UCSD-AML1 (cell line): ENCODE measurements around the gene LRPAP1.
A peak's percentile ranks its signal among the peaks of the same experiment; 100 is the strongest.

ENCODE experiments used
- DNase-seq: peaks from one replicate; lab custom pipeline; 2025; ENCODE audit not compliant: unreplicated experiment; lab: John Stamatoyannopoulos, UW

The LRPAP1 gene

GRCh38 chr4:3486541-3487540 is 45.4 kb downstream of the LRPAP1 start:
- no peak for DNase-seq

DNA sequence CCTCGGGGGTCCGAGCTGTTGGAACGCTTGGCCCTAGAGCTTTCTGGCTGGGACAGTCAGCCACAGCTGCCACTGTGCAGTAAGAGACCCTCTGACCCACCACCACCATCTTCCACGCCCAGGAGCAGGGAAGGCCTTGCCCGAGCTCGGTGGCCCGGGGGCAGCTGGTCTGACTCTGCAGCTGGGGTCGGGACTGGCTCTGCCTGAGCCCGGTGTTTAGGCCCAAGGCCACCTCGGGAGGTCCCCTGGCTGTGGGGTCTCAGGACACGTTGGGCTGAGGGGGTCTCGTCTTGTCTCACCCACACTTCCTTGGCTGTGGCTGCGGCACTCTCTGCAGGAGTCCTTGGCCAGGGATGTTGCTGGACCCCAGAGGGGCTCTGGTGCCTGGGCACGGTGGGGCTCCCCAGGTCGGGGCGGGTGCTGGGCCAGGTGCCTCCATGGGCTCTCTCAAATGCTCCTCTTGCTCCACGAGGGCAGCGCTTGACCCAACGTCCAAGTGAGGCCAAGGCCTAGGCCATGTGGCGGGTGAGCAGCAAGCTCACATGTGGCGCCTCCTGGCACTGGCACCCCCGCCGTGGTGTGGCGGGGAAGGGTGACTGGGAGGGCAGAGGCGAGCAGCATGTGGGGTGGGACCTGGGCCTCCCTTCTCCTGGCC is 46.2 kb downstream of the LRPAP1 start:
- DNase-seq, result no peak

- no peak for DNase-seq
Observed at GRCh38 chr4:3485011-3485791, 47.0 kb downstream of the LRPAP1 start.

GRCh38 chr4:3484057-3484973 is 47.9 kb downstream of the LRPAP1 start:
- DNase-seq, result no peak

- no peak for DNase-seq
Observed at GRCh38 chr4:3483471-3483921, 48.7 kb downstream of the LRPAP1 start.

GRCh38 chr4:3482707-3483106 is 49.5 kb downstream of the LRPAP1 start:
- no peak for DNase-seq

GRCh38 chr4:3481783-3482393 is 50.3 kb downstream of the LRPAP1 start:
- no peak for DNase-seq

DNA sequence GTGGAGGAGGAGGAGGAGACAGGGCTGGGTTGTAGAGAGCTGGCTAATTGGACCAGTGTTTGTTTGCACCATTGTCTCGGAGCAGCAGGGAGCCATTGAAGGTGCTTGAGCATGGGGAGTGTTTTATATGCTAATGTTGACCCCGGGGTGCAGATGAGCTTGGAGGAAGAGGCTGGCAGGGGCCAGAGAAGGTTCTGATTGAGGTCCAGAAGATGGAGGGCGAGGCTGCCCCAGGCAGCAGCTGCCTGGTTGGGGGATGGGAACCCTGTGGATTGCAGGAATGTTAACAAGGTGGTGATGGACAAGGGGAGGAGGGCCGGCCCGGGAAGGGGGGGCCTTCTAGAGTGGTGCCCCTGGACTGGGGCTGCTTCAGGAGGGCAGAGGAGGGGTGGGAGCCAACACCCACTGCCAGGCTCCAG is 51.1 kb downstream of the LRPAP1 start:
- DNase-seq, result no peak

DNA sequence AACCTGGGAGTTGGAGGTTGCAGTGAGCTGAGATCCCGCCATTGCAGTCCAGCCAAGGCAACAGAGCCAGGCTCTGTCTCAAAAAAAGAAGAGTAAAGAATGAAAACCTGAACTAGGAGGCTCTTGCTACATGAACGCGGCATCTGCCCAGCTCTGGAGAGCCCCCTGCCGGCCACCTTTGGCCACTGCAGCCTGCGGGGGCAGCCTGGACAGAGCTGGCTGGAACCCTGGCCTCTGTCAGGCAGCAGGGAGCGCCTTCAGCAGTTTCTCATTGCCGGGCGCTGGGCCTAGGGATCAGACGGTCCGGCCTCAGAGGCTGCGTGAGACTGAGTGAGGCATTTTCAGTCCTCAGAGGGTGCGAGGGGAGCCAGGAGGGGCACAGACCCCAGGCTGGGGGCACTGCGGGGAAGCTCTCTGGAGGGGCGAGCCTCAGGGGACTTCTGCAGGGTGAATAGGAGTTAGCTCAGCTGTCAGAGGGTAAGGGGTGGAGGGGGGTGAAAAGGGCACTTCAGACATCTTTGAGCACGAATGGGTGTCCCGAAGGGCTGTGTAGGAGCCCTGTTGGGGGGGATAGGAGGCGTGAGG is 51.6 kb downstream of the LRPAP1 start:
- peak; percentile 81 for DNase-seq

GRCh38 chr4:3479358-3480101 is 52.7 kb downstream of the LRPAP1 start:
- no peak for DNase-seq

DNA sequence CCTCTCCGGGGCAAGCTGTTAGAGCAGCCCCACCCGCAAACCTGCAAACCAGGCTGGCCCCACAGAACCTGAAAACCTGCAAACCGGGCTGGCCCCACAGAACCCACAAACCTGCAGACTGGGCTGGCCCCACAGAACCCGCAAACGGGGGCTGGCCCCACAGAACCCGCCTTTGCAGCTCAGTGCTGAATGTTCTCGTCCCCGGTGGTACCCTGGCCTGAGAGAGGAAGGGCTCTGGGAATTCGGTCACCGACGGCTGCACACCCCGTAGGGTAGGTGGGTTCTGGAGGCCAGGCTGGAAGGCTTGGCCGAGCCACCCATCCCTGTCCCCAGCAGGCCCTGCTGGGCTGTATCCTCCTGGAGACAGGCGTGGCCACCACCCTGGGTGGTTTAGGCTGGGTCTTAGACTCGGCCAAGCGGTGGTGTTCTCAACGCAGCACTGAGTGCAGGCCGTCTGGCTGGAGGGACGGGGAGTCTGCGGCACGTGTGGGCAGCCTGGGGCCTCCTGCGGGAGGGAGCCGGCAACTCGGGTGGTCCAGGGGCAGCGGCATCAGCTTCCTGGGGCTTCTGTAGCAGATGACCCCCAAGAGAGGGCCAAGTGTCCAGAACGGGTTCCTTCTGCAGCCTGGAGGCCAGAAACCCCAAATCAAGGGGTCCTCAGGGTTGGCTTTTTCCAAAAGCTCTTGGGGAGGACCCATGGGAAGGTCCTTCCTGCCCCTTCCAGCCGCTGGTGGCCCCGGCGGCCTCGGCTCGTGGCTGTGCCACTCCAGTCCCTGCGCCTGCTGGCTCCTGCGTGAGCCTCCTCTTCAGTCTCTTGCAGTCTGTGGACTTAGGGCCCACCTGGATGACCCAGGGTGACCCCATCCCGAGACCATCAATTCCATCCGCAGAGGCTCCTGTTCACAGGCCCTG is 53.5 kb downstream of the LRPAP1 start:
- no peak for DNase-seq

GRCh38 chr4:3477750-3478430 is 54.3 kb downstream of the LRPAP1 start:
- no peak for DNase-seq

- DNase-seq, result no peak
Observed at GRCh38 chr4:3476936-3477749, 55.1 kb downstream of the LRPAP1 start.

GRCh38 chr4:3476341-3476747 is 55.9 kb downstream of the LRPAP1 start:
- no peak for DNase-seq

DNA sequence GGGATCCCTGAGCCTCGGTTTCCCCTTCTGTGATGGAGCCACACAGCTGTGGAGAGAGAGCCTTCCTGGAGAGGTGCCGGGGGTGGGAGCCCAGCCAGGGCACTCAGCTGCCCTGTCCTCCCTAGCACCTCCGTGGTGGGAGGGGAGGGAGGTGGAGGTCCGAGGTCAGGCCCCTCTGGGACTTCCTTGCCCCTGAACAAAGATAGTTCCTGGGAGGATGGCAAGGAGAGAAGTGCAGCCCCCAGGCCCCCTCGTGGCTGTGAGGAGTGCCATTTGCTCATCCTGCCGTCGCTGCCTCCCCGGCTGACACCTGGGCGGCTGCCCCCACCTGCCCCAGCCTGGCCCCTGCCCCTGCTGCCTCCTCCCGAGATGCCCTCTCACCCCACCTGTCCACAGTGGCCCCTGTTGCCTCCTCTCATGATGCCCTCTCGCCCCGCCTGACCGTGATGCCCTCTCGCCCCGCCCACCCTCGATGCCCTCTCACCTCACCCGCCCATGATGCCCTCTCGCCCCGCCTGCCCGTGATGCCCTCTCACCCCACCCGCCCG is 56.4 kb downstream of the LRPAP1 start:
- no peak for DNase-seq
